ENCODE results near the gene CNTN4. TPM values are rescaled to one million over a fixed set of nuclear protein-coding genes. Genes with fewer than 3 reads are reported as not detected.

CNTN4 gene
- total RNA-seq, 1 experiment from 2014 or later, result 2.9 TPM

GRCh38 chr3:2958551-2958950 is 859.9 kb downstream of the CNTN4 start:
- no peak overlapping the region for H3K27ac Mint-ChIP-seq (ENCODE audit: unreplicated experiment)
- no TSS peak for BruUV-seq (replicated peaks)
- no peaks in the 10 kb centered on the region for H3K27me3 Mint-ChIP-seq (ENCODE audit: unreplicated experiment)
- CTCF ChIA-PET, result interaction anchor here (0.6 kb wide), 1 partner anchor 9 kb away, joined by 4 read pairs; no protein-coding TSS in a partner anchor
- no peak for TF ChIP-seq CTCF (IDR thresholded peaks at IDR 0.05; ENCODE audit: unreplicated experiment)
- no peaks in the 10 kb centered on the region for H3K4me1 Mint-ChIP-seq (ENCODE audit: low read depth, unreplicated experiment)
- intact Hi-C loops (cut with micrococcal nuclease; ENCODE audit: unreplicated experiment), result no loop called here
- H3K9me3 Mint-ChIP-seq (ENCODE audit: low read depth, unreplicated experiment), result no peaks in the 10 kb centered on the region
- H3K4me3 Mint-ChIP-seq (ENCODE audit: low read depth, unreplicated experiment), result no peak overlapping the region
- no peak for DNase-seq
- no peaks in the 10 kb centered on the region for H3K36me3 Mint-ChIP-seq (ENCODE audit: insufficient read depth, unreplicated experiment)

- CTCF ChIA-PET, result no interaction called here
- no peak for DNase-seq
- H3K36me3 Mint-ChIP-seq (ENCODE audit: insufficient read depth, unreplicated experiment), result no peaks in the 10 kb centered on the region
- no peaks in the 10 kb centered on the region for H3K9me3 Mint-ChIP-seq (ENCODE audit: low read depth, unreplicated experiment)
- intact Hi-C loops (cut with micrococcal nuclease; ENCODE audit: unreplicated experiment), result no loop called here
- no peaks in the 10 kb centered on the region for H3K4me1 Mint-ChIP-seq (ENCODE audit: low read depth, unreplicated experiment)
- no peak overlapping the region for H3K27ac Mint-ChIP-seq (ENCODE audit: unreplicated experiment)
- TF ChIP-seq CTCF (IDR thresholded peaks at IDR 0.05; ENCODE audit: unreplicated experiment), result no peak
- BruUV-seq (replicated peaks), result no TSS peak
- H3K4me3 Mint-ChIP-seq (ENCODE audit: low read depth, unreplicated experiment), result no peak overlapping the region
- H3K27me3 Mint-ChIP-seq (ENCODE audit: unreplicated experiment), result no peaks in the 10 kb centered on the region
These were observed 862.9 kb downstream of the CNTN4 start for GRCh38 chr3:2961576-2961975.

GRCh38 chr3:2967871-2968270 is 869.2 kb downstream of the CNTN4 start:
- Mint-ChIP-seq H3K27me3 (ENCODE audit: unreplicated experiment) (no peaks in the 10 kb centered on the region), H3K4me1 (ENCODE audit: low read depth, unreplicated experiment) (no peaks in the 10 kb centered on the region), H3K9me3 (ENCODE audit: low read depth, unreplicated experiment) (no peaks in the 10 kb centered on the region), H3K4me3 (ENCODE audit: low read depth, unreplicated experiment) (no peak overlapping the region), H3K36me3 (ENCODE audit: insufficient read depth, unreplicated experiment) (no peaks in the 10 kb centered on the region), H3K27ac (ENCODE audit: unreplicated experiment) (no peak overlapping the region)
- CTCF ChIA-PET, result interaction anchor here (0.7 kb wide), 1 partner anchor 9 kb away, joined by 4 read pairs; no protein-coding TSS in a partner anchor
- no peak for TF ChIP-seq CTCF (IDR thresholded peaks at IDR 0.05; ENCODE audit: unreplicated experiment)
- no peak for DNase-seq
- BruUV-seq (replicated peaks), result no TSS peak
- intact Hi-C loops (cut with micrococcal nuclease; ENCODE audit: unreplicated experiment), result no loop called here

GRCh38 chr3:2968475-2968874 is 869.8 kb downstream of the CNTN4 start:
- Mint-ChIP-seq H3K27me3 (ENCODE audit: unreplicated experiment) (no peaks in the 10 kb centered on the region), H3K4me1 (ENCODE audit: low read depth, unreplicated experiment) (no peaks in the 10 kb centered on the region), H3K27ac (ENCODE audit: unreplicated experiment) (no peak overlapping the region), H3K9me3 (ENCODE audit: low read depth, unreplicated experiment) (no peaks in the 10 kb centered on the region), H3K36me3 (ENCODE audit: insufficient read depth, unreplicated experiment) (no peaks in the 10 kb centered on the region), H3K4me3 (ENCODE audit: low read depth, unreplicated experiment) (no peak overlapping the region)
- no TSS peak for BruUV-seq (replicated peaks)
- TF ChIP-seq CTCF (IDR thresholded peaks at IDR 0.05; ENCODE audit: unreplicated experiment), result no peak
- CTCF ChIA-PET, result interaction anchor here (0.7 kb wide), 1 partner anchor 10 kb away, joined by 4 read pairs; no protein-coding TSS in a partner anchor
- intact Hi-C loops (cut with micrococcal nuclease; ENCODE audit: unreplicated experiment), result no loop called here
- DNase-seq, result no peak
